GM23338 (cell line): ENCODE measurements around the gene RHBDD1. TPM values are rescaled to one million over a fixed set of nuclear protein-coding genes. Genes with fewer than 3 reads are reported as not detected.

Experiments used
- ATAC-seq: fragments of 200-7000 bp; cut with Tn5 transposase; 3 replicates; pipeline ENCODE4 v1.9.1; 2020
- DNase-seq: peaks from one replicate; pipeline ENCODE4 v3.0.0-alpha.2; 2015; ENCODE audit warnings: low spot score
- H2AFZ ChIP-seq: fragments of 200-600 bp; sonication (generic); 2 replicates; pipeline ENCODE4 v1.8.0; 2016; ENCODE audit warnings: antibody characterized with exemption, mild to moderate bottlenecking, moderate library complexity
- H3F3A ChIP-seq: fragments of 200-600 bp; sonication (generic); replicated peaks from 2 replicates; pipeline ENCODE4 v1.8.0; 2017; ENCODE audit warnings: antibody characterized with exemption, mixed run types, low read depth
- H3K27ac ChIP-seq: fragments of 200-600 bp; sonication (generic); 2 replicates; pipeline ENCODE4 v1.6.1; 2016; ENCODE audit warnings: low read depth
- H3K27me3 ChIP-seq: fragments of 200-600 bp; sonication (generic); 2 replicates; pipeline ENCODE4 v1.8.0; 2016; ENCODE audit warnings: mild to moderate bottlenecking, mixed run types, moderate library complexity; ENCODE audit not compliant: insufficient read depth
- H3K36me3 ChIP-seq: fragments of 200-600 bp; sonication (generic); 2 replicates; pipeline ENCODE4 v1.8.0; 2016; ENCODE audit warnings: mild to moderate bottlenecking; ENCODE audit not compliant: insufficient read depth
- H3K4me1 ChIP-seq: fragments of 200-600 bp; sonication (generic); 2 replicates; pipeline ENCODE4 v1.8.0; 2016; ENCODE audit warnings: mild to moderate bottlenecking, moderate library complexity; ENCODE audit not compliant: insufficient read depth
- H3K4me2 ChIP-seq: fragments of 200-600 bp; sonication (generic); 2 replicates; pipeline ENCODE4 v1.7.1; 2017; ENCODE audit warnings: mixed run types
- H3K4me3 ChIP-seq: fragments of 200-600 bp; sonication (generic); 2 replicates; pipeline ENCODE4 v1.6.1; 2016; ENCODE audit warnings: mixed run types
- H3K79me2 ChIP-seq: fragments of 200-600 bp; sonication (generic); replicated peaks from 2 replicates; pipeline ENCODE4 v1.8.0; 2017; ENCODE audit warnings: mild to moderate bottlenecking; ENCODE audit not compliant: insufficient read depth
- H3K9me2 ChIP-seq: fragments of 200-600 bp; sonication (generic); 2 replicates; pipeline ENCODE4 v1.8.0; 2017; ENCODE audit not compliant: insufficient read depth
- H4K20me1 ChIP-seq: fragments of 200-600 bp; sonication (generic); replicated peaks from 2 replicates; pipeline ENCODE4 v1.8.0; 2017; ENCODE audit warnings: mild to moderate bottlenecking; ENCODE audit not compliant: insufficient read depth
- H3K27ac Mint-ChIP-seq: 2 replicates; pipeline ENCODE4 v1.8.0; 2020; ENCODE audit warnings: inconsistent platforms, mild to moderate bottlenecking, moderate library complexity, mixed read lengths
- H3K27me3 Mint-ChIP-seq: 3 replicates; pipeline ENCODE4 v1.8.0; 2022; ENCODE audit warnings: low read depth, mild to moderate bottlenecking, moderate library complexity, mixed read lengths, inconsistent platforms; ENCODE audit not compliant: insufficient read depth, poor library complexity
- H3K36me3 Mint-ChIP-seq: 3 replicates; pipeline ENCODE4 v1.8.0; 2021; ENCODE audit warnings: low read depth, mild to moderate bottlenecking, inconsistent platforms, moderate library complexity, mixed read lengths
- H3K4me1 Mint-ChIP-seq: 3 replicates; pipeline ENCODE4 v1.8.0; 2020; ENCODE audit warnings: mild to moderate bottlenecking, inconsistent platforms, mixed read lengths
- H3K4me3 Mint-ChIP-seq: 3 replicates; pipeline ENCODE4 v1.8.0; 2021; ENCODE audit warnings: moderate library complexity, mild to moderate bottlenecking, inconsistent platforms, mixed read lengths
- H3K9me3 Mint-ChIP-seq: 3 replicates; pipeline ENCODE4 v1.8.0; 2020; ENCODE audit warnings: moderate library complexity, mild to moderate bottlenecking, inconsistent platforms, mixed read lengths
- CREB1 ChIP-seq: fragments of 250-450 bp; sonication (Bioruptor Pico); IDR thresholded peaks from 2 replicates; pipeline ENCODE4 v1.5.0; 2020; ENCODE audit warnings: low read depth, mild to moderate bottlenecking, moderate library complexity
- EZH2 ChIP-seq: fragments of 200-600 bp; sonication (generic); IDR thresholded peaks from one replicate; pipeline ENCODE4 v1.8.0; 2017; ENCODE audit warnings: antibody characterized with exemption, mild to moderate bottlenecking, low read depth; ENCODE audit not compliant: unreplicated experiment
- EZH2phosphoT487 ChIP-seq: fragments of 200-600 bp; sonication (generic); IDR thresholded peaks from one replicate; pipeline ENCODE4 v1.8.1; 2018; ENCODE audit warnings: antibody characterized with exemption; ENCODE audit not compliant: unreplicated experiment
- JUNB ChIP-seq: IDR thresholded peaks from one replicate; pipeline ENCODE4 v1.6.1; 2016; ENCODE audit warnings: antibody characterized with exemption; ENCODE audit not compliant: unreplicated experiment
- NANOG ChIP-seq: IDR thresholded peaks from 2 replicates; pipeline ENCODE4 v1.6.1; 2016; ENCODE audit warnings: antibody characterized with exemption, borderline replicate concordance
- POLR2AphosphoS5 ChIP-seq: IDR thresholded peaks from 2 replicates; pipeline ENCODE4 v1.6.1; 2016; ENCODE audit warnings: antibody characterized with exemption, low read depth
- STAT1 ChIP-seq: IDR thresholded peaks from one replicate; pipeline ENCODE4 v1.6.1; 2016; ENCODE audit warnings: antibody characterized with exemption; ENCODE audit not compliant: unreplicated experiment
- ZNF114 ChIP-seq: fragments of 250-450 bp; sonication (Bioruptor Pico); IDR thresholded peaks from 2 replicates; pipeline ENCODE4 v1.5.0; 2020; ENCODE audit warnings: mild to moderate bottlenecking, moderate library complexity
- ZNF331 ChIP-seq: fragments of 250-450 bp; sonication (Bioruptor Pico); IDR thresholded peaks from 2 replicates; pipeline ENCODE4 v1.5.0; 2020; ENCODE audit warnings: low read depth, mild to moderate bottlenecking, moderate library complexity
- polyA plus RNA-seq: library from polyadenylated mRNA; unstranded; fragments of >200 nt; fragmentation: Nextera tagmentation; extraction: Ambion mirVana; gene quantifications from 2 replicates; pipeline ENCODE4 v1.2.1, GENCODE V29; 2016
- total RNA-seq: library from RNA; depleted of rRNA; stranded (reverse); fragments of >200 nt; shearing (Covaris generic); gene quantifications from 2 replicates; pipeline ENCODE4 v1.2.3, GENCODE V29; 2014
- TF ChIP-seq, protein P1 (sequence below): IDR thresholded peaks from one replicate; pipeline ENCODE4 v1.6.1; 2018; ENCODE audit warnings: antibody characterized with exemption; ENCODE audit not compliant: unreplicated experiment
- TF ChIP-seq, protein P2 (sequence below): IDR thresholded peaks from 2 replicates; pipeline ENCODE4 v1.6.1; 2016; ENCODE audit warnings: antibody characterized with exemption
- TF ChIP-seq, protein P3 (sequence below): fragments of 250-450 bp; sonication (Bioruptor Pico); IDR thresholded peaks from 2 replicates; pipeline ENCODE4 v1.5.0; 2020; ENCODE audit warnings: mild to moderate bottlenecking, moderate library complexity
- TF ChIP-seq, protein P4 (sequence below), 2 experiments: fragments of 200-600 bp in 1 of 2; sonication (generic) in 1 of 2; conservative IDR thresholded peaks; 2 replicates each; pipeline versions ENCODE4 v1.5.1 to v1.6.1; 2016 to 2017; ENCODE audit warnings: antibody characterized with exemption in 2 of 2, low read depth in 2 of 2, mild to moderate bottlenecking in 2 of 2, moderate library complexity in 1 of 2

The RHBDD1 gene
- total and polyA plus RNA-seq, 2 experiments from 2014 or later = 7.3 to 13.0 TPM

DNA sequence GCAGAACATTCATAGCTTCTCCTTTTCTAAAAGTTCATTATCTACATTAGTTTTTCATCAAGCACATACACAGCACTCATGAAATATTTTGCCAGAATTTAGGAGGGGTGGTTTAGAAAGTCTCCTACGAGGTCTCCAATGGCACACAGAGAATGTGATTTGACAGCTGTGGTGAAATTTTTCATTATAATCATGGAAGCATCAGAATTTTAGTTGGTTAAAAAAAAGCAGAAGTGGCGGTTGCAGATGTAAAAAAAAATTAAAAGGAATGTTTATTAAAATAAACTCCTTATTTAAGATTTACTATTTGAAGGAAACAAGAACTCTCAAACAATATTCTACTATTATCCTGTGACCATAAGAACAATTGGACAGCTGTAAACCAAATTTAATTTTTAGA is 10.8 kb upstream of the RHBDD1 start:
- Mint-ChIP-seq H3K4me3 (no peak overlapping the region), H3K9me3 (no peaks in the 10 kb centered on the region), H3K27ac (no peak overlapping the region), H3K4me1 (no peaks in the 10 kb centered on the region), H3K36me3 (no peaks in the 10 kb centered on the region), H3K27me3 (no peaks in the 10 kb centered on the region)
- H3K27me3 ChIP-seq = no peaks in the 10 kb centered on the region
- no peak overlapping the region for H3K4me2 ChIP-seq
- H3K36me3 ChIP-seq = no peaks in the 10 kb centered on the region
- ATAC-seq (no peak), DNase-seq (no peak)
- no peaks in the 10 kb centered on the region for H3K9me2 ChIP-seq
- H4K20me1 ChIP-seq = no peaks in the 10 kb centered on the region
- H3K27ac ChIP-seq = no peak overlapping the region
- H3K4me1 ChIP-seq = no peaks in the 10 kb centered on the region
- H3K79me2 ChIP-seq = no peaks in the 10 kb centered on the region
- TF ChIP-seq POLR2AphosphoS5 = no peak
- no peak for TF ChIP-seq NANOG
- TF ChIP-seq, protein P1, sequence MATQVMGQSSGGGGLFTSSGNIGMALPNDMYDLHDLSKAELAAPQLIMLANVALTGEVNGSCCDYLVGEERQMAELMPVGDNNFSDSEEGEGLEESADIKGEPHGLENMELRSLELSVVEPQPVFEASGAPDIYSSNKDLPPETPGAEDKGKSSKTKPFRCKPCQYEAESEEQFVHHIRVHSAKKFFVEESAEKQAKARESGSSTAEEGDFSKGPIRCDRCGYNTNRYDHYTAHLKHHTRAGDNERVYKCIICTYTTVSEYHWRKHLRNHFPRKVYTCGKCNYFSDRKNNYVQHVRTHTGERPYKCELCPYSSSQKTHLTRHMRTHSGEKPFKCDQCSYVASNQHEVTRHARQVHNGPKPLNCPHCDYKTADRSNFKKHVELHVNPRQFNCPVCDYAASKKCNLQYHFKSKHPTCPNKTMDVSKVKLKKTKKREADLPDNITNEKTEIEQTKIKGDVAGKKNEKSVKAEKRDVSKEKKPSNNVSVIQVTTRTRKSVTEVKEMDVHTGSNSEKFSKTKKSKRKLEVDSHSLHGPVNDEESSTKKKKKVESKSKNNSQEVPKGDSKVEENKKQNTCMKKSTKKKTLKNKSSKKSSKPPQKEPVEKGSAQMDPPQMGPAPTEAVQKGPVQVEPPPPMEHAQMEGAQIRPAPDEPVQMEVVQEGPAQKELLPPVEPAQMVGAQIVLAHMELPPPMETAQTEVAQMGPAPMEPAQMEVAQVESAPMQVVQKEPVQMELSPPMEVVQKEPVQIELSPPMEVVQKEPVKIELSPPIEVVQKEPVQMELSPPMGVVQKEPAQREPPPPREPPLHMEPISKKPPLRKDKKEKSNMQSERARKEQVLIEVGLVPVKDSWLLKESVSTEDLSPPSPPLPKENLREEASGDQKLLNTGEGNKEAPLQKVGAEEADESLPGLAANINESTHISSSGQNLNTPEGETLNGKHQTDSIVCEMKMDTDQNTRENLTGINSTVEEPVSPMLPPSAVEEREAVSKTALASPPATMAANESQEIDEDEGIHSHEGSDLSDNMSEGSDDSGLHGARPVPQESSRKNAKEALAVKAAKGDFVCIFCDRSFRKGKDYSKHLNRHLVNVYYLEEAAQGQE = no peak
- TF ChIP-seq, protein P2, sequence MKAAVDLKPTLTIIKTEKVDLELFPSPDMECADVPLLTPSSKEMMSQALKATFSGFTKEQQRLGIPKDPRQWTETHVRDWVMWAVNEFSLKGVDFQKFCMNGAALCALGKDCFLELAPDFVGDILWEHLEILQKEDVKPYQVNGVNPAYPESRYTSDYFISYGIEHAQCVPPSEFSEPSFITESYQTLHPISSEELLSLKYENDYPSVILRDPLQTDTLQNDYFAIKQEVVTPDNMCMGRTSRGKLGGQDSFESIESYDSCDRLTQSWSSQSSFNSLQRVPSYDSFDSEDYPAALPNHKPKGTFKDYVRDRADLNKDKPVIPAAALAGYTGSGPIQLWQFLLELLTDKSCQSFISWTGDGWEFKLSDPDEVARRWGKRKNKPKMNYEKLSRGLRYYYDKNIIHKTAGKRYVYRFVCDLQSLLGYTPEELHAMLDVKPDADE = no peak
- TF ChIP-seq ZNF331 = no peak
- TF ChIP-seq EZH2 = no peak
- no peak for TF ChIP-seq ZNF114
- TF ChIP-seq, protein P3, sequence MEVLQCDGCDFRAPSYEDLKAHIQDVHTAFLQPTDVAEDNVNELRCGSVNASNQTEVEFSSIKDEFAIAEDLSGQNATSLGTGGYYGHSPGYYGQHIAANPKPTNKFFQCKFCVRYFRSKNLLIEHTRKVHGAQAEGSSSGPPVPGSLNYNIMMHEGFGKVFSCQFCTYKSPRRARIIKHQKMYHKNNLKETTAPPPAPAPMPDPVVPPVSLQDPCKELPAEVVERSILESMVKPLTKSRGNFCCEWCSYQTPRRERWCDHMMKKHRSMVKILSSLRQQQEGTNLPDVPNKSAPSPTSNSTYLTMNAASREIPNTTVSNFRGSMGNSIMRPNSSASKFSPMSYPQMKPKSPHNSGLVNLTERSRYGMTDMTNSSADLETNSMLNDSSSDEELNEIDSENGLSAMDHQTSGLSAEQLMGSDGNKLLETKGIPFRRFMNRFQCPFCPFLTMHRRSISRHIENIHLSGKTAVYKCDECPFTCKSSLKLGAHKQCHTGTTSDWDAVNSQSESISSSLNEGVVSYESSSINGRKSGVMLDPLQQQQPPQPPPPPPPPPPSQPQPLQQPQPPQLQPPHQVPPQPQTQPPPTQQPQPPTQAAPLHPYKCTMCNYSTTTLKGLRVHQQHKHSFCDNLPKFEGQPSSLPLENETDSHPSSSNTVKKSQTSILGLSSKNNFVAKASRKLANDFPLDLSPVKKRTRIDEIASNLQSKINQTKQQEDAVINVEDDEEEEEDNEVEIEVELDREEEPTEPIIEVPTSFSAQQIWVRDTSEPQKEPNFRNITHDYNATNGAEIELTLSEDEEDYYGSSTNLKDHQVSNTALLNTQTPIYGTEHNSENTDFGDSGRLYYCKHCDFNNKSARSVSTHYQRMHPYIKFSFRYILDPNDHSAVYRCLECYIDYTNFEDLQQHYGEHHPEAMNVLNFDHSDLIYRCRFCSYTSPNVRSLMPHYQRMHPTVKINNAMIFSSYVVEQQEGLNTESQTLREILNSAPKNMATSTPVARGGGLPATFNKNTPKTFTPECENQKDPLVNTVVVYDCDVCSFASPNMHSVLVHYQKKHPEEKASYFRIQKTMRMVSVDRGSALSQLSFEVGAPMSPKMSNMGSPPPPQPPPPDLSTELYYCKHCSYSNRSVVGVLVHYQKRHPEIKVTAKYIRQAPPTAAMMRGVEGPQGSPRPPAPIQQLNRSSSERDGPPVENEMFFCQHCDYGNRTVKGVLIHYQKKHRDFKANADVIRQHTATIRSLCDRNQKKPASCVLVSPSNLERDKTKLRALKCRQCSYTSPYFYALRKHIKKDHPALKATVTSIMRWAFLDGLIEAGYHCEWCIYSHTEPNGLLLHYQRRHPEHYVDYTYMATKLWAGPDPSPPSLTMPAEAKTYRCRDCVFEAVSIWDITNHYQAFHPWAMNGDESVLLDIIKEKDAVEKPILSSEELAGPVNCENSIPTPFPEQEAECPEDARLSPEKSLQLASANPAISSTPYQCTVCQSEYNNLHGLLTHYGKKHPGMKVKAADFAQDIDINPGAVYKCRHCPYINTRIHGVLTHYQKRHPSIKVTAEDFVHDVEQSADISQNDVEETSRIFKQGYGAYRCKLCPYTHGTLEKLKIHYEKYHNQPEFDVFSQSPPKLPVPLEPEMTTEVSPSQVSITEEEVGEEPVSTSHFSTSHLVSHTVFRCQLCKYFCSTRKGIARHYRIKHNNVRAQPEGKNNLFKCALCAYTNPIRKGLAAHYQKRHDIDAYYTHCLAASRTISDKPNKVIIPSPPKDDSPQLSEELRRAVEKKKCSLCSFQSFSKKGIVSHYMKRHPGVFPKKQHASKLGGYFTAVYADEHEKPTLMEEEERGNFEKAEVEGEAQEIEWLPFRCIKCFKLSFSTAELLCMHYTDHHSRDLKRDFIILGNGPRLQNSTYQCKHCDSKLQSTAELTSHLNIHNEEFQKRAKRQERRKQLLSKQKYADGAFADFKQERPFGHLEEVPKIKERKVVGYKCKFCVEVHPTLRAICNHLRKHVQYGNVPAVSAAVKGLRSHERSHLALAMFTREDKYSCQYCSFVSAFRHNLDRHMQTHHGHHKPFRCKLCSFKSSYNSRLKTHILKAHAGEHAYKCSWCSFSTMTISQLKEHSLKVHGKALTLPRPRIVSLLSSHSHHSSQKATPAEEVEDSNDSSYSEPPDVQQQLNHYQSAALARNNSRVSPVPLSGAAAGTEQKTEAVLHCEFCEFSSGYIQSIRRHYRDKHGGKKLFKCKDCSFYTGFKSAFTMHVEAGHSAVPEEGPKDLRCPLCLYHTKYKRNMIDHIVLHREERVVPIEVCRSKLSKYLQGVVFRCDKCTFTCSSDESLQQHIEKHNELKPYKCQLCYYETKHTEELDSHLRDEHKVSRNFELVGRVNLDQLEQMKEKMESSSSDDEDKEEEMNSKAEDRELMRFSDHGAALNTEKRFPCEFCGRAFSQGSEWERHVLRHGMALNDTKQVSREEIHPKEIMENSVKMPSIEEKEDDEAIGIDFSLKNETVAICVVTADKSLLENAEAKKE (CRISPR knock-in tag) = no peak
- no peak for TF ChIP-seq CREB1
- no peak for TF ChIP-seq EZH2phosphoT487
- TF ChIP-seq, protein P4, sequence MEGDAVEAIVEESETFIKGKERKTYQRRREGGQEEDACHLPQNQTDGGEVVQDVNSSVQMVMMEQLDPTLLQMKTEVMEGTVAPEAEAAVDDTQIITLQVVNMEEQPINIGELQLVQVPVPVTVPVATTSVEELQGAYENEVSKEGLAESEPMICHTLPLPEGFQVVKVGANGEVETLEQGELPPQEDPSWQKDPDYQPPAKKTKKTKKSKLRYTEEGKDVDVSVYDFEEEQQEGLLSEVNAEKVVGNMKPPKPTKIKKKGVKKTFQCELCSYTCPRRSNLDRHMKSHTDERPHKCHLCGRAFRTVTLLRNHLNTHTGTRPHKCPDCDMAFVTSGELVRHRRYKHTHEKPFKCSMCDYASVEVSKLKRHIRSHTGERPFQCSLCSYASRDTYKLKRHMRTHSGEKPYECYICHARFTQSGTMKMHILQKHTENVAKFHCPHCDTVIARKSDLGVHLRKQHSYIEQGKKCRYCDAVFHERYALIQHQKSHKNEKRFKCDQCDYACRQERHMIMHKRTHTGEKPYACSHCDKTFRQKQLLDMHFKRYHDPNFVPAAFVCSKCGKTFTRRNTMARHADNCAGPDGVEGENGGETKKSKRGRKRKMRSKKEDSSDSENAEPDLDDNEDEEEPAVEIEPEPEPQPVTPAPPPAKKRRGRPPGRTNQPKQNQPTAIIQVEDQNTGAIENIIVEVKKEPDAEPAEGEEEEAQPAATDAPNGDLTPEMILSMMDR (conservative IDR thresholded peaks at IDR 0.05; ENCODE audit: low read depth in 2 of 2) = no peak
- TF ChIP-seq JUNB = no peak
- TF ChIP-seq STAT1 = no peak
- H3F3A ChIP-seq = no peaks in the 10 kb centered on the region
- no peak overlapping the region for H2AFZ ChIP-seq
- H3K4me3 ChIP-seq = no peak overlapping the region
